HG02938 (cell line): ENCODE measurements around the gene JAK2.
"Not testable (repeated sequence)": the region's sequence is repeated elsewhere in the genome, so short reads cannot be mapped to it uniquely, and the experiment has no call there.

ENCODE experiments used
- ATAC-seq: cut with Tn5 transposase; IDR thresholded peaks from one replicate; pipeline ENCODE4 v1.9.1; 2021; ENCODE audit warnings: mild to moderate bottlenecking, moderate library complexity; ENCODE audit not compliant: unreplicated experiment

Gene JAK2

GRCh38 chr9:4984621-4985385, at the start of gene JAK2:
JAK2 (plus strand) TSS chr9:4985272; CDS start chr9:5021988, 36,716 bp downstream.
- ATAC-seq, result peak; percentile 63

- ATAC-seq, result no peak
Measured at GRCh38 chr9:4936277-4936676, 48.8 kb upstream of the JAK2 start.

GRCh38 chr9:4936823-4937222, 48.2 kb upstream of the JAK2 start:
- ATAC-seq, result peak; percentile 43

- no peak for ATAC-seq
Measured at GRCh38 chr9:4937446-4937845, 47.6 kb upstream of the JAK2 start.

GRCh38 chr9:4938496-4938895, 46.6 kb upstream of the JAK2 start:
- no peak for ATAC-seq

GRCh38 chr9:4939118-4939561, 45.9 kb upstream of the JAK2 start:
- ATAC-seq, result peak; percentile 80

- not testable (repeated sequence) for ATAC-seq
Measured at GRCh38 chr9:4942042-4942691, 42.9 kb upstream of the JAK2 start.

- ATAC-seq, result no peak
Measured at GRCh38 chr9:4943346-4943745, 41.7 kb upstream of the JAK2 start.

- ATAC-seq, result not testable (repeated sequence)
Measured at GRCh38 chr9:4944431-4945211, 40.5 kb upstream of the JAK2 start.

- no peak for ATAC-seq
Measured at GRCh38 chr9:4946937-4947336, 38.1 kb upstream of the JAK2 start.

GRCh38 chr9:4955836-4956235, 29.2 kb upstream of the JAK2 start:
- ATAC-seq, result no peak

GRCh38 chr9:4959031-4959430, 26.0 kb upstream of the JAK2 start:
- no peak for ATAC-seq

- no peak for ATAC-seq
Measured at GRCh38 chr9:4962085-4962484, 23.0 kb upstream of the JAK2 start.

GRCh38 chr9:4964540-4964939, 20.5 kb upstream of the JAK2 start:
- no peak for ATAC-seq

- ATAC-seq, result no peak
Measured at GRCh38 chr9:4965174-4965821, 19.8 kb upstream of the JAK2 start.

GRCh38 chr9:4967523-4967922, 17.5 kb upstream of the JAK2 start:
- no peak for ATAC-seq

GRCh38 chr9:4969130-4969529, 15.9 kb upstream of the JAK2 start:
- ATAC-seq, result no peak

GRCh38 chr9:4970970-4971641, 14.0 kb upstream of the JAK2 start:
- ATAC-seq, result peak; percentile 76

GRCh38 chr9:4973246-4973645, 11.8 kb upstream of the JAK2 start:
- ATAC-seq, result no peak

- ATAC-seq, result no peak
Measured at GRCh38 chr9:4973902-4974301, 11.2 kb upstream of the JAK2 start.

- no peak for ATAC-seq
Measured at GRCh38 chr9:4979239-4979638, 5.8 kb upstream of the JAK2 start.
